ENCODE results near the gene PKNOX2. TPM values are rescaled to one million over a fixed set of nuclear protein-coding genes. Genes with fewer than 3 reads are reported as not detected.

PKNOX2 gene
- total RNA-seq, 1 donor from 2014 or later, result 39.9 TPM

DNA sequence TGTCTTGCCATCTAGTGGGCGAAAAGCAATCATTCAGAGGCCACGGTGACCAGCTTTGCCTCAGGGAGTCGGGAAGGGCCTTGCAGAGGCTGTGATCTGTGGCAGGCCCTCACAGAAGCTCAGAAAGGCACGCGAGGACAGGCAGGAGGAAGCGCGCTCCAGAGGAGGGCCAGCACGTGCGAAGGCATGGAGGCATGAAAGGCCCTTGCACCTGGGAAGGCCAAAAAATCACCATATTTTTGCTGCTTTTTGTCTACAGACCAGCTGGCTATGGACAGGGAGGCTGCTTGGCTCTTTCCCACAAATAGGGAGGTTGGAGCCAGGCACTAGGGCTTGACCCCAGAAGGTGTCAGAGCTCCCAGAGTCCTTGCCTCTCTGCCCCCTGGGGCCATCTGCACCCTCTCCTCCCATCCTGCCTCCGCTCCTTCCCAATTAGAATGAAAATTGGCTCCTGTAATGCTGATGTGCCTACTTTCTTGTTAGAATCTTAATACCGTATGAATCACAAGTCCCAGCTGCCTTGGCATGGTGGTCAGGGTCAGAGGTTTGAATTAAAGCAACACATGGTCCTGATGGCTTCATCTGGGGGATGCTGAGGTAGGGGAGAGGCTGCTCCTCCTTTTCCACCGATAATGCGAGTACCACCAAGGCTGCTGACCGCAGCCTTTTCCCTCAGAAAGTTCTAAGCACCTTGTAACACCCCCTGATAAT, 262.4 kb downstream of the PKNOX2 start:
- H3K4me3 Mint-ChIP-seq (ENCODE audit: low read depth), result no peak overlapping the region
- H3K36me3 Mint-ChIP-seq (ENCODE audit: insufficient read depth), result peaks cover 7% of the 10 kb centered on the region
- H3K27me3 Mint-ChIP-seq, result no peaks in the 10 kb centered on the region
- TF ChIP-seq, protein P1, sequence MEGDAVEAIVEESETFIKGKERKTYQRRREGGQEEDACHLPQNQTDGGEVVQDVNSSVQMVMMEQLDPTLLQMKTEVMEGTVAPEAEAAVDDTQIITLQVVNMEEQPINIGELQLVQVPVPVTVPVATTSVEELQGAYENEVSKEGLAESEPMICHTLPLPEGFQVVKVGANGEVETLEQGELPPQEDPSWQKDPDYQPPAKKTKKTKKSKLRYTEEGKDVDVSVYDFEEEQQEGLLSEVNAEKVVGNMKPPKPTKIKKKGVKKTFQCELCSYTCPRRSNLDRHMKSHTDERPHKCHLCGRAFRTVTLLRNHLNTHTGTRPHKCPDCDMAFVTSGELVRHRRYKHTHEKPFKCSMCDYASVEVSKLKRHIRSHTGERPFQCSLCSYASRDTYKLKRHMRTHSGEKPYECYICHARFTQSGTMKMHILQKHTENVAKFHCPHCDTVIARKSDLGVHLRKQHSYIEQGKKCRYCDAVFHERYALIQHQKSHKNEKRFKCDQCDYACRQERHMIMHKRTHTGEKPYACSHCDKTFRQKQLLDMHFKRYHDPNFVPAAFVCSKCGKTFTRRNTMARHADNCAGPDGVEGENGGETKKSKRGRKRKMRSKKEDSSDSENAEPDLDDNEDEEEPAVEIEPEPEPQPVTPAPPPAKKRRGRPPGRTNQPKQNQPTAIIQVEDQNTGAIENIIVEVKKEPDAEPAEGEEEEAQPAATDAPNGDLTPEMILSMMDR (IDR thresholded peaks at IDR 0.05; ENCODE audit: unreplicated experiment), result no peak
- no peak for DNase-seq (ENCODE audit: low spot score, unreplicated experiment)
- peak overlapping the region; percentile 44 for H3K27ac Mint-ChIP-seq
- no peaks in the 10 kb centered on the region for H3K4me1 Mint-ChIP-seq (ENCODE audit: low read depth)
- no peaks in the 10 kb centered on the region for H3K9me3 Mint-ChIP-seq (ENCODE audit: low read depth)

DNA sequence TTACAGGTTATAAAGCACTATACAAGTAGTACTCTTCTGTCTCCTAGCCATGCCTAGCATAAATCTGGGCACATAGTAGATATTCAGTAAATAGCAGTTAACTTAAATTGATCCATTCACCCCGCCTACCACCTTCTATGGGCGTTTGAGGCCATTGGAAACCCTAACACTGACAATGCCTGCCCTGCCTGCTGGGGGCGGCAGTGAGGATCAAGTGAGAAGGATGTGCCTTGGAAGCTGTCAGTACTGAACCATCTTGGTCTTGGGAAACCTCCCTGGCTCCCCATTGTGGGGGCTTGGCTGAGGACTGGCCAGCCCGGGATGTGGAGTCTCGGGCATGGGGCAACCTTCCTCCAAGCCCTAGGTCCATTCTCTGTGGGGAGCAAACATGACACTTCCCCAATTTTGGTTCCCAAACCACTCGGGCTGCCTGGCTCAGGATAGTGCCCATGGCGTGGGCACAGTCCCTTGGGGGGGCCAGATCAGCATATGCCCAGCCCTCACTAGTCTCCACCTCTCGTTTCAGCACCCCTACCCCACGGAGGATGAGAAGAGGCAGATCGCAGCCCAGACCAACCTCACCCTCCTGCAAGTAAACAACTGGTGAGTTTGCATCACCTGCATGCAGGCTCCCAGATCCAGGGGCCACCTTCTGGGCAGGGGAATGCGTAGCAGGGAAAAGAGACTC, 264.1 kb downstream of the PKNOX2 start:
- TF ChIP-seq, protein P1 (IDR thresholded peaks at IDR 0.05; ENCODE audit: unreplicated experiment), result no peak
- no peak for DNase-seq (ENCODE audit: low spot score, unreplicated experiment)
- no peak overlapping the region for H3K27ac Mint-ChIP-seq
- peaks cover 7% of the 10 kb centered on the region for H3K36me3 Mint-ChIP-seq (ENCODE audit: insufficient read depth)
- no peaks in the 10 kb centered on the region for H3K9me3 Mint-ChIP-seq (ENCODE audit: low read depth)
- H3K27me3 Mint-ChIP-seq, result no peaks in the 10 kb centered on the region
- H3K4me1 Mint-ChIP-seq (ENCODE audit: low read depth), result no peaks in the 10 kb centered on the region
- H3K4me3 Mint-ChIP-seq (ENCODE audit: low read depth), result no peak overlapping the region

DNA sequence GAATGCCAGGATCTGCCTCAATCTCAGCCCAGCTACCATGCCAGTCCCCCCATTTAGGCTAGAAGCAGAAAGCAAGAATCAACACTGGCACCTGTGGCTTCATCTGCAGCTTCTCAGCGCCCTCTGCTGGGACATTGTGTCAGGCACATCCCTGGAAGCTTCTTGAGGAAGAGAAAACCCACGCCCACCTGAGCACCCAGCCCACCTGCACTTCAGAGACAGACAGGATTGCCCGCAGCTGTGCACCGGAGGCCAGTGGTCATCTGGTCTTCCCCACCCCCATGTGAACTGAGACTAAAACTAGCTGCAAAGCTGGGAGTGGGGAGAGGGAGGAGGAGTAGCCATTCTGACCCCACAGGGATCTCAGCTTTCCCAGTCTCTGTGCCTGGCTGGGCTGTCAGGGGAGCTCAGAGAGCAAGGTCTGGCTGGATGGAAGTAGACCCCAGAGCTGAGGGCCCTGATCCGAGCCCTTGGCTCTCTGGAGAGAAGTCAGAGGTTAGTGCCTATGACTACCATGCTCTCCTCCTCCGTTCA, 264.7 kb downstream of the PKNOX2 start:
- no peaks in the 10 kb centered on the region for H3K9me3 Mint-ChIP-seq (ENCODE audit: low read depth)
- no peaks in the 10 kb centered on the region for H3K4me1 Mint-ChIP-seq (ENCODE audit: low read depth)
- peaks cover 7% of the 10 kb centered on the region for H3K36me3 Mint-ChIP-seq (ENCODE audit: insufficient read depth)
- H3K4me3 Mint-ChIP-seq (ENCODE audit: low read depth), result no peak overlapping the region
- H3K27ac Mint-ChIP-seq, result no peak overlapping the region
- TF ChIP-seq, protein P1 (IDR thresholded peaks at IDR 0.05; ENCODE audit: unreplicated experiment), result peak; percentile 80
- DNase-seq (ENCODE audit: low spot score, unreplicated experiment), result peak; percentile 62
- H3K27me3 Mint-ChIP-seq, result no peaks in the 10 kb centered on the region

DNA sequence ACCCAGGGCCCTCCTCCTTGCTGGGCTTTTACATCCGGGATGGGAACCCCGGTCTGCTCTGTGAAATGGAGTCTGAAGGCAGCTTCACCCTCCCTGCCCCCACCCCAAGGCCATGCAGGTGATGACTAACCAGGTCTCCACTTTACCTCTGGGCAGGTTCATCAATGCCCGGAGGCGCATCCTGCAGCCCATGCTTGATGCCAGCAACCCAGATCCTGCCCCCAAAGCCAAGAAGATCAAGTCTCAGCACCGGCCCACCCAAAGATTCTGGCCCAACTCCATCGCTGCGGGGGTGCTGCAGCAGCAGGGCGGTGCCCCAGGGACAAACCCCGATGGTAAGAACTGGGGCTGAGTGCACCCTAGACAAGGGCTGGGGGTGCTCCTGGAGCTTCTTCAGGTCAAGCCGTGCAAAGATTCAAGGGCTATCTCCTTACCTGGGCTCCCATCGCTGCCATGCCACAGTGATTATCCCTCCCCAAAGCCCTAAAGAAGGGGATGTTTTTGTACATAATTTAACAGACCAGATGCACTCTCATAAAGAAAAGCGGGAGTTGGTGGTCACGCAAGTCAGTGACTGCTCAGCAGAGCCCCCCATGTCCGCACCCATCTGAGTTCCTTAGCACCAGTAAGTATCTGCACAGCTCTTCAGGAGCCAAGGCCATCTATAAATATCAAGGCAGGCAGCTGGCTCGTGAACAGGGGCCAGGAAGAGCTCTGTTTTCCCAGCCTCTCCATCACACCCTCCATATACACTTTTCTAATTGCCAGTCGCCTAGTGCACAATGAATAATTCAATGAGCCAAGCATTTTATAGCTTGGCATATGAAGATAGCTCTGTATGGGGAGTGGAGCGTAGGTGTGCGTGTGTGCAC, 265.5 kb downstream of the PKNOX2 start:
- H3K27ac Mint-ChIP-seq, result no peak overlapping the region
- TF ChIP-seq, protein P1 (IDR thresholded peaks at IDR 0.05; ENCODE audit: unreplicated experiment), result no peak
- no peak overlapping the region for H3K4me3 Mint-ChIP-seq (ENCODE audit: low read depth)
- H3K36me3 Mint-ChIP-seq (ENCODE audit: insufficient read depth), result peaks cover 7% of the 10 kb centered on the region
- DNase-seq (ENCODE audit: low spot score, unreplicated experiment), result no peak
- H3K4me1 Mint-ChIP-seq (ENCODE audit: low read depth), result no peaks in the 10 kb centered on the region
- no peaks in the 10 kb centered on the region for H3K27me3 Mint-ChIP-seq
- no peaks in the 10 kb centered on the region for H3K9me3 Mint-ChIP-seq (ENCODE audit: low read depth)

DNA sequence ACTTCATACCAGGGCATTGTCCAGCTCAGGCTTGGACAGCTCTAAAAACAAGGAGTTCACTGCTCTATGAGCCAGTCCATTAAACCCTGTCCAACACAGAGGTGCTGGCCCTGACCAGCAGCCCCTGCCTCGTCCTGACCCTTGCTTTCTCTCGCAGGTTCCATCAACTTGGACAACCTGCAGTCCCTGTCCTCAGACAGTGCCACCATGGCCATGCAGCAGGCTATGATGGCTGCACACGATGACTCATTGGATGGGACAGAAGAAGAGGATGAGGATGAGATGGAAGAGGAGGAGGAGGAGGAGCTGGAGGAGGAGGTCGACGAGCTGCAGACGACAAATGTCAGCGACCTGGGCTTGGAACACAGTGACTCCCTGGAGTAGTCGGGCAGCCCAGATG, 266.5 kb downstream of the PKNOX2 start:
- Mint-ChIP-seq H3K4me1 (ENCODE audit: low read depth) (no peaks in the 10 kb centered on the region), H3K36me3 (ENCODE audit: insufficient read depth) (peaks cover 7% of the 10 kb centered on the region), H3K27ac (no peak overlapping the region), H3K27me3 (no peaks in the 10 kb centered on the region), H3K9me3 (ENCODE audit: low read depth) (no peaks in the 10 kb centered on the region), H3K4me3 (ENCODE audit: low read depth) (no peak overlapping the region)
- no peak for DNase-seq (ENCODE audit: low spot score, unreplicated experiment)
- TF ChIP-seq, protein P1 (IDR thresholded peaks at IDR 0.05; ENCODE audit: unreplicated experiment), result no peak

Data from progenitor cell of endocrine pancreas (in vitro differentiated cells).